OCI-M1 (cell line): ENCODE results near the gene SMAD9.

ENCODE experiments used
- DNase-seq: peaks from one replicate; lab custom pipeline; 2025; lab: John Stamatoyannopoulos, UW

The SMAD9 gene

GRCh38 chr13:36919833-36920615 lies at the start of gene SMAD9:
SMAD9 (minus strand) TSS chr13:36920238; CDS start chr13:36879689, 40,549 bp downstream.
- peak; percentile 68 for DNase-seq

GRCh38 chr13:36966404-36966803 lies 46.4 kb upstream of the SMAD9 start:
- no peak for DNase-seq

- no peak for DNase-seq
These were observed 45.7 kb upstream of the SMAD9 start for GRCh38 chr13:36965767-36966166.

- DNase-seq = no peak
These were observed 39.5 kb upstream of the SMAD9 start for GRCh38 chr13:36959456-36960116.

GRCh38 chr13:36954542-36954941 lies 34.5 kb upstream of the SMAD9 start:
- DNase-seq = no peak

- peak; percentile 49 for DNase-seq
These were observed 30.9 kb upstream of the SMAD9 start for GRCh38 chr13:36950920-36951319.

- DNase-seq = no peak
These were observed 30.3 kb upstream of the SMAD9 start for GRCh38 chr13:36950330-36950729.

GRCh38 chr13:36945078-36945477 lies 25.0 kb upstream of the SMAD9 start:
- DNase-seq = no peak

- DNase-seq = no peak
These were observed 5.6 kb upstream of the SMAD9 start for GRCh38 chr13:36925603-36926002.

GRCh38 chr13:36924001-36924400 lies 4.0 kb upstream of the SMAD9 start:
- DNase-seq = no peak

- DNase-seq = no peak
These were observed 1.7 kb upstream of the SMAD9 start for GRCh38 chr13:36921631-36922301.

- no peak for DNase-seq
These were observed 663 bp upstream of the SMAD9 start for GRCh38 chr13:36920616-36921185.

GRCh38 chr13:36919171-36919832 lies 736 bp downstream of the SMAD9 start:
- DNase-seq = no peak

- DNase-seq = peak; percentile 41
These were observed 1.5 kb downstream of the SMAD9 start for GRCh38 chr13:36918246-36919131.

- DNase-seq = no peak
These were observed 2.7 kb downstream of the SMAD9 start for GRCh38 chr13:36917311-36917710.

GRCh38 chr13:36915896-36916640 lies 4.0 kb downstream of the SMAD9 start:
- DNase-seq = no peak

GRCh38 chr13:36915106-36915505 lies 4.9 kb downstream of the SMAD9 start:
- DNase-seq = no peak

- DNase-seq = no peak
These were observed 5.4 kb downstream of the SMAD9 start for GRCh38 chr13:36914648-36915047.

GRCh38 chr13:36913463-36913862 lies 6.6 kb downstream of the SMAD9 start:
- no peak for DNase-seq

- DNase-seq = no peak
These were observed 7.1 kb downstream of the SMAD9 start for GRCh38 chr13:36912973-36913372.
